Glutamatergic neuron (in vitro differentiated cells): ENCODE data around the gene EBI3. TPM values are rescaled to one million over a fixed set of nuclear protein-coding genes. Genes with fewer than 3 reads are reported as not detected.

Source experiments
- DNase-seq: peaks from one replicate; pipeline ENCODE4 v3.0.0; 2022
- H3K27ac Mint-ChIP-seq: one replicate; pipeline ENCODE4 v1.8.0; 2020; ENCODE audit warnings: mild to moderate bottlenecking, mixed read lengths, inconsistent platforms; ENCODE audit not compliant: unreplicated experiment
- H3K27me3 Mint-ChIP-seq: one replicate; pipeline ENCODE4 v1.8.0; 2020; ENCODE audit warnings: mild to moderate bottlenecking, moderate library complexity, mixed read lengths, inconsistent platforms; ENCODE audit not compliant: unreplicated experiment
- H3K36me3 Mint-ChIP-seq: one replicate; pipeline ENCODE4 v1.8.0; 2020; ENCODE audit warnings: mild to moderate bottlenecking, mixed read lengths, inconsistent platforms; ENCODE audit not compliant: unreplicated experiment
- H3K4me1 Mint-ChIP-seq: one replicate; pipeline ENCODE4 v1.8.0; 2020; ENCODE audit warnings: mild to moderate bottlenecking, low read depth, mixed read lengths, inconsistent platforms; ENCODE audit not compliant: unreplicated experiment
- H3K4me3 Mint-ChIP-seq: one replicate; pipeline ENCODE4 v1.8.0; 2020; ENCODE audit warnings: mild to moderate bottlenecking, mixed read lengths, inconsistent platforms; ENCODE audit not compliant: unreplicated experiment
- H3K9me3 Mint-ChIP-seq: one replicate; pipeline ENCODE4 v1.8.0; 2020; ENCODE audit warnings: mild to moderate bottlenecking, moderate library complexity, mixed read lengths, inconsistent platforms; ENCODE audit not compliant: unreplicated experiment
- total RNA-seq: library from RNA; stranded (reverse); fragmentation: NEBNext Ultra II Directional; extraction: Animal tissue kit (Norgen Biotek cat#: 25700); gene quantifications from one replicate; pipeline ENCODE4 v1.2.1, GENCODE V29; 2021; ENCODE audit not compliant: unreplicated experiment
- TF ChIP-seq, protein P1 (sequence below): fragments of 200-600 bp; sonication (generic); IDR thresholded peaks from one replicate; pipeline ENCODE4 v1.5.0; 2021; ENCODE audit not compliant: partially characterized antibody, unreplicated experiment

EBI3 gene
- total RNA-seq, 1 donor from 2014 or later, result not detected

GRCh38 chr19:4257025-4257424 lies 27.7 kb downstream of the EBI3 start:
- no peak overlapping the region for H3K27ac Mint-ChIP-seq
- H3K4me3 Mint-ChIP-seq, result no peak overlapping the region
- no peaks in the 10 kb centered on the region for H3K4me1 Mint-ChIP-seq
- H3K9me3 Mint-ChIP-seq, result peaks cover 4% of the 10 kb centered on the region
- peaks cover 12% of the 10 kb centered on the region for H3K36me3 Mint-ChIP-seq
- no peak for DNase-seq
- no peaks in the 10 kb centered on the region for H3K27me3 Mint-ChIP-seq
- TF ChIP-seq, protein P1, sequence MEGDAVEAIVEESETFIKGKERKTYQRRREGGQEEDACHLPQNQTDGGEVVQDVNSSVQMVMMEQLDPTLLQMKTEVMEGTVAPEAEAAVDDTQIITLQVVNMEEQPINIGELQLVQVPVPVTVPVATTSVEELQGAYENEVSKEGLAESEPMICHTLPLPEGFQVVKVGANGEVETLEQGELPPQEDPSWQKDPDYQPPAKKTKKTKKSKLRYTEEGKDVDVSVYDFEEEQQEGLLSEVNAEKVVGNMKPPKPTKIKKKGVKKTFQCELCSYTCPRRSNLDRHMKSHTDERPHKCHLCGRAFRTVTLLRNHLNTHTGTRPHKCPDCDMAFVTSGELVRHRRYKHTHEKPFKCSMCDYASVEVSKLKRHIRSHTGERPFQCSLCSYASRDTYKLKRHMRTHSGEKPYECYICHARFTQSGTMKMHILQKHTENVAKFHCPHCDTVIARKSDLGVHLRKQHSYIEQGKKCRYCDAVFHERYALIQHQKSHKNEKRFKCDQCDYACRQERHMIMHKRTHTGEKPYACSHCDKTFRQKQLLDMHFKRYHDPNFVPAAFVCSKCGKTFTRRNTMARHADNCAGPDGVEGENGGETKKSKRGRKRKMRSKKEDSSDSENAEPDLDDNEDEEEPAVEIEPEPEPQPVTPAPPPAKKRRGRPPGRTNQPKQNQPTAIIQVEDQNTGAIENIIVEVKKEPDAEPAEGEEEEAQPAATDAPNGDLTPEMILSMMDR, result no peak

- Mint-ChIP-seq H3K27ac (no peak overlapping the region), H3K9me3 (peaks cover 4% of the 10 kb centered on the region), H3K36me3 (peaks cover 12% of the 10 kb centered on the region), H3K27me3 (no peaks in the 10 kb centered on the region), H3K4me3 (no peak overlapping the region), H3K4me1 (no peaks in the 10 kb centered on the region)
- DNase-seq, result no peak
- TF ChIP-seq, protein P1, result no peak
Measured at GRCh38 chr19:4258181-4258580, 28.9 kb downstream of the EBI3 start.

- no peak for DNase-seq
- TF ChIP-seq, protein P1, result no peak
- Mint-ChIP-seq H3K9me3 (no peaks in the 10 kb centered on the region), H3K4me3 (no peak overlapping the region), H3K4me1 (no peaks in the 10 kb centered on the region), H3K36me3 (no peaks in the 10 kb centered on the region), H3K27ac (no peak overlapping the region), H3K27me3 (no peaks in the 10 kb centered on the region)
Measured at GRCh38 chr19:4260613-4261191, 31.4 kb downstream of the EBI3 start.

GRCh38 chr19:4264812-4265211 lies 35.5 kb downstream of the EBI3 start:
- H3K27ac Mint-ChIP-seq, result no peak overlapping the region
- peaks cover 4% of the 10 kb centered on the region for H3K27me3 Mint-ChIP-seq
- no peaks in the 10 kb centered on the region for H3K36me3 Mint-ChIP-seq
- peaks cover 3% of the 10 kb centered on the region for H3K9me3 Mint-ChIP-seq
- no peak overlapping the region for H3K4me3 Mint-ChIP-seq
- TF ChIP-seq, protein P1, result no peak
- DNase-seq, result no peak
- no peaks in the 10 kb centered on the region for H3K4me1 Mint-ChIP-seq

GRCh38 chr19:4266253-4267000 lies 37.1 kb downstream of the EBI3 start:
- H3K4me1 Mint-ChIP-seq, result no peaks in the 10 kb centered on the region
- peaks cover 4% of the 10 kb centered on the region for H3K27me3 Mint-ChIP-seq
- DNase-seq, result no peak
- no peaks in the 10 kb centered on the region for H3K36me3 Mint-ChIP-seq
- peaks cover 3% of the 10 kb centered on the region for H3K9me3 Mint-ChIP-seq
- H3K4me3 Mint-ChIP-seq, result no peak overlapping the region
- TF ChIP-seq, protein P1, result no peak
- H3K27ac Mint-ChIP-seq, result no peak overlapping the region
